ELF-1 (cell line): ENCODE results near the gene FOXP1.
A peak's percentile ranks its signal among the peaks of the same experiment; 100 is the strongest.

Source experiments
- DNase-seq: peaks from one replicate; pipeline ENCODE4 v3.0.0-alpha.2; 2016; ENCODE audit warnings: low read depth, low spot score

Gene FOXP1

GRCh38 chr3:71429597-71429988 is 153.9 kb downstream of the FOXP1 start:
- DNase-seq: no peak

GRCh38 chr3:71428841-71429596 is 154.5 kb downstream of the FOXP1 start:
- DNase-seq: no peak

- no peak for DNase-seq
These were observed 157.9 kb downstream of the FOXP1 start for GRCh38 chr3:71425491-71426071.

- DNase-seq: no peak
These were observed 160.2 kb downstream of the FOXP1 start for GRCh38 chr3:71423151-71423906.

- no peak for DNase-seq
These were observed 161.5 kb downstream of the FOXP1 start for GRCh38 chr3:71421820-71422566.

- DNase-seq: no peak
These were observed 162.1 kb downstream of the FOXP1 start for GRCh38 chr3:71421475-71421819.

GRCh38 chr3:71419369-71419768 is 164.2 kb downstream of the FOXP1 start:
- DNase-seq: no peak

- DNase-seq: no peak
These were observed 165.7 kb downstream of the FOXP1 start for GRCh38 chr3:71417791-71418190.

- DNase-seq: peak; percentile 49
These were observed 166.7 kb downstream of the FOXP1 start for GRCh38 chr3:71416876-71417275.

GRCh38 chr3:71415681-71416122 is 167.8 kb downstream of the FOXP1 start:
- DNase-seq: no peak

GRCh38 chr3:71414189-71414927 is 169.2 kb downstream of the FOXP1 start:
- DNase-seq: peak; percentile 51

GRCh38 chr3:71413572-71413971 is 170.0 kb downstream of the FOXP1 start:
- DNase-seq: no peak

- no peak for DNase-seq
These were observed 174.2 kb downstream of the FOXP1 start for GRCh38 chr3:71409352-71409751.

- DNase-seq: no peak
These were observed 174.6 kb downstream of the FOXP1 start for GRCh38 chr3:71408903-71409302.

- no peak for DNase-seq
These were observed 175.7 kb downstream of the FOXP1 start for GRCh38 chr3:71407823-71408222.

- no peak for DNase-seq
These were observed 176.3 kb downstream of the FOXP1 start for GRCh38 chr3:71406972-71407810.

GRCh38 chr3:71402911-71403310 is 180.6 kb downstream of the FOXP1 start:
- DNase-seq: no peak

GRCh38 chr3:71402280-71402679 is 181.2 kb downstream of the FOXP1 start:
- DNase-seq: no peak

- DNase-seq: no peak
These were observed 181.8 kb downstream of the FOXP1 start for GRCh38 chr3:71401695-71402231.

GRCh38 chr3:71400986-71401451 is 182.5 kb downstream of the FOXP1 start:
- no peak for DNase-seq
